Measurements from ENCODE around the gene SYNGR1.
"Not testable (repeated sequence)": the region's sequence is repeated elsewhere in the genome, so short reads cannot be mapped to it uniquely, and the experiment has no call there.

DNA sequence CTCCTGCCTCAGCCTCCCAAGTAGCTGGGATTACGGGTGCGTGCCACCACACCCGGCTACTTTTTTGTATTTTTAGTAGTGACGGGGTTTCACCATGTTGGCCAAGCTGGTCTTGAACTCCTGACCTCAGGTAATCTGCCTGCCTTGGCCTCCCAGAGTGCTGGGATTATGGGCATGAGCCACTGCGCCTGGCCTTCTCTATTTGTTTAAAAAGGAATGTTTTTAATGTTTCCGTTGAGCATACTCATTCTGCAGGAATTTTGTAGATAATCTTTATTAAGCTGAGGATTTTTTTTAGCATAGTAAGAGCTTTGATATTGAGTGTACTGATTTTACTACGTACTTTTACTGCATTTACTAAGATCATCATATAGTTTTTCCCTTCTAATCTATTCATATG, 10.0 kb upstream of the SYNGR1 start:
- TF ChIP-seq CTCF (IDR thresholded peaks at IDR 0.05); TCF7L2 (IDR thresholded peaks at IDR 0.05; ENCODE audit: low read depth, low read length); POLR2AphosphoS5 (IDR thresholded peaks at IDR 0.05; ENCODE audit: low read depth, low read length): not testable (repeated sequence)
